Measurements from ENCODE around the gene PTPN21. TPM values are rescaled to one million over a fixed set of nuclear protein-coding genes. Genes with fewer than 3 reads are reported as not detected.

Gene PTPN21
- total and polyA plus RNA-seq, 3 experiments from 2014 or later = 0.28 to 0.53 TPM; not detected in 1

DNA sequence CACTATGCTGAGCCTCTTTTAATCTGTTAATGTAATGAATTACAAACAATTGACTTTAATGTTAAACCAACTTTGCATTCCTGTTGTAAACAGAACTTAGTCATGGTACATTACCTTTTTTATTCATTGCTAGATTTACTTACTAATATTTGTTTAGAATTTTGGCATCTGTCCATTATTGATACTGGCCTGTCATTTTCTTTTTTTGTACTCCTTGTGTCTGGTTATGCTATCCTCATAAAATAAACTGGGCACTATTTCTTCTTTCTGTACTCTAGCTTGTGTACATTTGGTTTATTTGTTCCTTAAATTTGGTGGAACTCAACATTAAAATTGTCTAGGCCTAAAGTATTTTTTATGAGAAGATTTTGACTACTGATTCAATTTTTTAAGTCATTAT lies 137.2 kb downstream of the PTPN21 start:
- CTCF ChIA-PET = no interaction called here
- no peaks in the 10 kb centered on the region for H3K36me3 ChIP-seq (ENCODE audit: insufficient read depth, low read length)
- no peak for DNase-seq
- no peaks in the 10 kb centered on the region for H3K27me3 ChIP-seq (ENCODE audit: insufficient read depth, low read length, poor library complexity, severe bottlenecking)
- no peak overlapping the region for H3K4me3 ChIP-seq (ENCODE audit: low read length)
- no peaks in the 10 kb centered on the region for H3K4me1 ChIP-seq (ENCODE audit: insufficient read depth, low read length)
- H3K4me3 Mint-ChIP-seq = no peak overlapping the region
- H3K27me3 Mint-ChIP-seq = peaks cover 0 to 3% of the 10 kb centered on the region in 2 donors
- no peaks in the 10 kb centered on the region for H3K4me1 Mint-ChIP-seq
- no peak overlapping the region for H3K27ac ChIP-seq (ENCODE audit: low read depth, low read length)
- H3K9me3 Mint-ChIP-seq = peaks cover 22 to 50% (median 32%) of the 10 kb centered on the region in 5 donors
- POLR2A ChIA-PET = no interaction called here
- H3K9me3 ChIP-seq (ENCODE audit: low read length) = no peaks in the 10 kb centered on the region
- no peak overlapping the region for H3K27ac Mint-ChIP-seq
- peaks cover 31 to 68% (median 56%) of the 10 kb centered on the region in 3 donors for H3K36me3 Mint-ChIP-seq

Other genes starting within 250 kb of the PTPN21 start
- gene KCNK10, start 231.7 kb downstream of the PTPN21 start, total RNA-seq = not detected
- gene KCNK10, start 231.7 kb downstream of the PTPN21 start, polyA plus RNA-seq = not detected
- 1 to 10 TPM; 1.7 to 2.1 TPM for gene SPATA7, start 169.3 kb downstream of the PTPN21 start, total RNA-seq
- gene SPATA7, start 169.3 kb downstream of the PTPN21 start, polyA plus RNA-seq = 4.6 TPM
- gene ZC3H14, start 8.0 kb upstream of the PTPN21 start, total RNA-seq = 10 to 100 TPM; 50.3 to 56.4 TPM
- 49.0 TPM for gene ZC3H14, start 8.0 kb upstream of the PTPN21 start, polyA plus RNA-seq
- 1 to 10 TPM; 3.2 to 3.6 TPM for gene EML5, start 237.9 kb upstream of the PTPN21 start, total RNA-seq
- 0.86 TPM for gene EML5, start 237.9 kb upstream of the PTPN21 start, polyA plus RNA-seq